ENCODE data around the gene ELOVL1.
A peak's percentile ranks its signal among the peaks of the same experiment; 100 is the strongest.

The ELOVL1 gene

DNA sequence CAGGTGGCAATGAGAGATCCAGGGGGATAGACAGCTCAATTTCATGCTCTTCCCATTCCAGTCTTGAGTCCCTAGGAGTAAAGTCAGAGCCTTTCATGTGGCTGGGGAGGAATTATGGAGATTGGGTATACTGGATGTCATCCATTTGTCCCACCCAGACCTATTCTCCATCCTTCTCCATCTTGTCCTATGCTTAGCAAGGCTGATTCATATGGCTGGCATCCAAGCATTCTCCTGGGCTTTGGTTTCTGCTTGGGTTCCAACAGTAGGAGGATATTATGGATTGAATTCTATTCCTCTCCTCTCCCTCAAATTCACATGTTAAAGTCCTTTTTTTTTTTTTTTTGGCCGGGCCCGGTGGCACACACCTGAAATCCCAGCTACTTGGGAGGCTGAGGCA, 12.9 kb downstream of the ELOVL1 start:
- DNase-seq (ENCODE audit: low read depth in 2 of 2), result no peak

DNA sequence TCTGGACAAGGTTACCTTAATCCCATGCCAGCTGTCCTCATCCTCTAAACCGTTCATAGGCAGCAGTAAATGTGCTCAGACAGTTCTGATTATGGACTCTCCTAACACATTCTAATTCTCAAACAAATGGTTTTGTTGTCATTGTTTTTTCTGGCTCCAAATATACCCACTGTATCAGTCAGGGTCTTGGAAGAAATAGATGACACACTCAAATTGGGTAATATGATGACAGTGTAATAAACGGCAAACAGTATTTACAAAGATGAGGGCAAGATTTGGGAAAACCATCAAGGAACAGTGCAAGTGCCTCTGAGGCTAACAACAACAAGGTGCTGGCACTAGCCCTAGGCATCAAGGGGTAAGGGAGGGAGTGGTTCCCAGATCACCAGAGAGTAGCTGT, 13.3 kb downstream of the ELOVL1 start:
- DNase-seq (ENCODE audit: low read depth in 2 of 2), result no peak

DNA sequence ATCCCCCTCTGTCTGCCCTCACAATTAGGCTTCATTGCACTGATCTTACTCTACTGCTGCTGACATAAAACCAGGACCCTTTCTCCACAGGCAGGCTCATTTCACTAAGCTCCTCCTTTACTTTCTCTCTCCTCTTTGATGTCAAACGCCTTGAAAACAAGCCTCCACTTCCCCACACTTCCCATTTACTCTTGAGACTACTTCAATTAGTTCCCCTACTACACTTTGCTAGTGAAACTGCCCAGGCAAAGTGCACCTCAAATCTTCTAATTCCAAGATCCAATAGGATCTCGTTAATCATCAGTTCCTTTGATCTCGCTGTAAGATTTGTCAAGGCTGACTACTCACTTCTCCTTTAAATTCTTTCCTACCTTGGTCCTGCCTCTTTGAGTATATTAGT, 14.9 kb downstream of the ELOVL1 start:
- no peak for DNase-seq (ENCODE audit: low read depth in 2 of 2)

DNA sequence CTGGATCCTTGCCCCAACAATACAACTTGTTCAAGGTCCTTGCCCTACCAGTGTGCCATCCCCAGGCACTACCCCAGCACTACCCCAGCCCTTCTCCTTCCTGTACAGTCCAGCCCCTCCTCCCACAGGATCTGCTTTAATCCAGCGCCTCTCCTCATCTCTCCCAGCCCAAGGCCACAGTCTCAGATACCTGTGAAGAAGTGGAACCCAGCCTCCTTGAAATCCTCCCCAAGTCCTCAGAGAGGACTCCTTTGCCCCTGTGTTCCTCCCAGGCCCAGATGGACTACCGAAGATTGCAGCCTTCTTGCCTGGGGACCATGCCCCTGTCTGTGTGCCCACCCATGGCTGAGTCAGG, 15.5 kb downstream of the ELOVL1 start:
- DNase-seq (ENCODE audit: low read depth in 2 of 2), result no peak

DNA sequence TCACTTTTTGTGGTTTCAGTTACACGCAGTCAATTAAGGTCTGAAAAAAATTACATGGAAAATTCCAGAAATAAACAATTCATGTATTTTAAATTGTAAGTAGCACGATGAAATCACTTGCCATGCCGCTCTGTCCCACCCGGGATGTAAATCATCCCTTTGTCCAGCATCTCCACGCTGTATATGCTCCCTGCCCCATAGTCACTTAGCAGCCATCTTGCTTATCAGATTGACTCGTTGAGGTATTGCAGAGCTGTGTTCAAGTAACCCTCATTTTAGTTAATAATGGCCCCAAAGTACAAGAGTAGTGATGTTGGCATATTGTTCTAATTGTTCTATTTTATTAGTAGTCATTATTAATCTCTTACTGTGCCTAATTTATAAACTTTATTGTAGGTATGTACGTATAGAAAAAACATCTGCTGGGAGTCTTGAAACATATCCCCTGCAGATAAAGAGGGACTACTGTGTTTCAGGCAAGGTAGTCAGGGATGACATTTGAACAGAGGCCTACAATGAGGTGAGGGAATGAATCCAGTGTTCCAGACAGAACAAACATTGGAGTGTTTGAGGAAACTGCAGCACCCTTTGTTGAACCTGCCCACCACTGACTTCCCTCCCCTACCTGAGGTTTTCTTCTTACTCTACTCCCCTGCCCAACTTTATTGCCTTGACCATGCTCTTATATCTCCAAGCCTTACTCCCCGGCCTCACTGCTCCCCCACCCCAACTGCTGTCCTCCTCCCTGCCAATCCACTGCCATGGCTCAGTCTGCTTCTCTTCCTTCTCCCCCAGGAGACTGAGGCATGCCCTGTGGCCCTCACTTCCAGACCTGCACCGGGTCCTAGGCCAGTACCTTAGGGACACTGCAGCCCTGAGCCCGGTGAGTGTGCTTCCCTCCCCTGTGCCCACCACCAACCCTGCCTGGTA, 16.1 kb downstream of the ELOVL1 start:
- DNase-seq (ENCODE audit: low read depth in 2 of 2), result no peak

DNA sequence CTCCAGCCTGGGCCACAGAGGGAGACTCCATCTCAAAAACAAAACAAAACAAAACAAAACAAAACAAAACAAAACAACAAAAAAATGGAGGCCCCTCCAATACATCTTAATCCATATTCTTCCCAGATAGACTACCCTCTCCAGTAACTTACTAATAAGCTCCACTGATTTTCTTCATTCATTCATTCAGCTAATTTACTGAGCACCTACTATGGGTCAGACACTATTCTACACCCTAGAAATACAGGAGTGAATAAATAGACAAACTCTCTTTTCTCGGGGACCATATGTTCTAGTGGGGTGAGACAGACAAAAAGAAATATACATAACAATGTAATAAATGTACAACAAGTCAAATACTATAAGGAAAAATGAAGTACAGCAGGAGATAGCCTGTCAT, 16.8 kb downstream of the ELOVL1 start:
- DNase-seq (ENCODE audit: low read depth in 2 of 2), result no peak

DNA sequence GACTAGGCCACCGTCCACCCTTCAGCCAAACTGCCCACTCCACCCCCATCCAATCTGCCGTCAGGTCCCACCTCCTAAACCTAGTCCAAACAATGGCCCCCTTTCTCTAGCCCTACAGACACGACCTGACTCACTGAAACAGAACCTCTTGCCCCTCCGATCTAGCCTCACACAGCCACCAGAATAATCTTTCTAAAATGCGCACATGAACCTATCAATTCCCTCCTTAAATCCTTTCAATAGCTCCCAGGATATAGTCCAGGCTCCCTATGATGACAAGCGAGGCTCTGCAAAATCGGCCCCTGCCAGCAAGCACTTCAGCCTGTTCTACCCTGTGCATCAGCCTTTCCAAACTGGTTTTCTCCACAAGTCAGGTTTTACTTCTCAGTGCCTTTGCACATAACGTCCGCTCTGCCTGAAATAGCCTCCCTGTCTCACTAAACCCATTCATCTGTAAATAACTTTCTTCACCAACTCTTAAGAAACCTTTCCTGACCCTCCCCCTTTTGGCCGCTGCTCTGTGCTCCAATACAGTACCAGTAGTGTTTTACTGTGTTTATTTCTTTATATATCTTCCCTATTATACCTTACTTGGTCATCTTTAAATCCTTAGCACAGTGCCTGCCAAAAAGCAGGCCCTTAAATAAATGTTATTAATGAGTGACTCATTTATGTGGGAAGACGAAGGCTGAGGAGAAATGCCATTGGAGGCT, 18.1 kb downstream of the ELOVL1 start:
- peak; percentile 44 to 55 for DNase-seq (ENCODE audit: low read depth in 2 of 2)

DNA sequence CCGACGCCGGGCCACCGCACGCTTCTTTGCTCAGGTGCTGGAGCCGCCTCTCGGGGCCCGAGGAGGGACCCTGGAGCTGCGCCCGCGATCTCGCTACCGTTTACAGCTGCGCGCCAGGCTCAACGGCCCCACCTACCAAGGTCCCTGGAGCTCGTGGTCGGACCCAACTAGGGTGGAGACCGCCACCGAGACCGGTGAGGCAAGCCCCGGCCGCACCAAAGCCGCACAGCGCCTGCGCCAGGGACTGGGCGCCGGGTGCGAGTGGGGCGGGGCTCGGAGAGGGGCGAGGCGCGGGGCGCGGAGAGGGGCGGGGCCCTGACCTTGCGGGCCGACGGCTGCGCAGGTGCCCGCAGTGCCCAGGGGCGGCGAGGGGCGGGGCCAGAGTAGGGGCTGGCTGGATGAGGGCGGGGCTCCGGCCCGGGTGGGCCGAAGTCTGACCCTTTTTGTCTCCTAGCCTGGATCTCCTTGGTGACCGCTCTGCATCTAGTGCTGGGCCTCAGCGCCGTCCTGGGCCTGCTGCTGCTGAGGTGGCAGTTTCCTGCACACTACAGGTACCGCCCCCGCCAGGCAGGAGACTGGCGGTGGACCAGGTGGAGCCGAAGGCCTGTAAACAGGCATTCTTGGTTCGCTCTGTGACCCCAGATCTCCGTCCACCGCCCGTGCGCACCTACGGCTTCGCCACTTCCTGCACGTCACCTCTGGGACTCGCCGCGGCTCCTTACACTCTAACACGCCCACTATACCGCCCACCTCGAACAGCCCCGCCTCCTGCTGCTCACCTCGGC, 18.8 kb downstream of the ELOVL1 start:
- DNase-seq (ENCODE audit: low read depth in 2 of 2), result no peak

DNA sequence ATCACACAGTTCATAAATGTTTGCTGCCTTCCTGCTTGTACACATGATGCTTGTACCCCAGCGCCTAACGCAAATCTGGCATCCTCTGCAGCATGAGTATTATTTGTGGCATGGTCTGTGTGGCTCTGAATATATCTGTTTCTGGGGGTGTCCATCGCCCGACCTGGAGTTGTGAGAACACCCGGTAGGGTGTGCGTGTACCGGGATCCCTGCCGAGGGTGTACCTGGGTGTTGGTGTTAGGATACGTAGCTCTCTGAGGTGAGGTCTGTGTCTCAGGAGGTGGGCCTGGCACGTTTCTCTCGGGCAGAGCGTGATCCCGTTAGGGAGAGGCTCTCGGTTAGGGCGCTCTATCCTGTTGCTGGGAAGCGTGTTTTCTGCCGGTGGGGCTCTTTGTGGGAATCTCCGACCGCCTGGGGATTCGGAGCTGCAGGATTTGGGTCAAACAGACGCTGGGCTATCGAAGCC, 19.4 kb downstream of the ELOVL1 start:
- no peak for DNase-seq (ENCODE audit: low read depth in 2 of 2)

DNA sequence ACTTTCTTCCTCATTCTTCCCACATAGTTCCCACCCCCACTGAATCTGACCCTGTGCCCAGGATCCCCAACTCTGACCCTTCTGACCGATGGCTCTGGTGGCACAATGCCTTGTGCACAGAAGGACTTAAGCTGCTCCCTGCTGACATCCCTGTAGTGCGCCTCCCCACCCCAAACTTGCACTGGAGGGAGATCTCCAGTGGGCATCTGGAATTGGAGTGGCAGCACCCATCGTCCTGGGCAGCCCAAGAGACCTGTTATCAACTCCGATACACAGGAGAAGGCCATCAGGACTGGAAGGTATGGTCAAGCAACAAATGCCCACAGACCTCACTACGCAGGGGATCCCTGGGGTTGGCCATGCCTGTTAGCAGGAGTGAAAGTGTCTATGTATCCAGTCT, 21.2 kb downstream of the ELOVL1 start:
- no peak for DNase-seq (ENCODE audit: low read depth in 2 of 2)

DNA sequence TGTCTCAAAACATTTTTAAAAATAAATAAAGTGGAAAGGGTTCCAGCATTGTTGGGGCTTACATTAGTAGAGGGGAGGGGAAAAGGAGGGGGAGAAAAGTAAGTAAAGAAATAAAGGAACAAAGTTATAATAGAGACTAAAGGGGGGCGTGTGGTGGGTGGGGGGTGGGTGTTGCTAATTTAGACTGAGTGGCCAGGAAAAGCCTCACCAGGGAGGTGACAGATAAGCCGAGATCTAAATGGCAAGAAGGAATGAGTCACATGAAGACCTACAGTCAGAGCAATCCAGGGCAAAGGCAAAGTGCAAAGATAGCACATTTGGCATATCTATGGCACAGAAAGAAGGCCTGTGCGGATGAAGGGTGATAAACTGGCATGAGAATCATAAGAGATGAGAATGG, 22.7 kb downstream of the ELOVL1 start:
- no peak for DNase-seq (ENCODE audit: low read depth in 2 of 2)

DNA sequence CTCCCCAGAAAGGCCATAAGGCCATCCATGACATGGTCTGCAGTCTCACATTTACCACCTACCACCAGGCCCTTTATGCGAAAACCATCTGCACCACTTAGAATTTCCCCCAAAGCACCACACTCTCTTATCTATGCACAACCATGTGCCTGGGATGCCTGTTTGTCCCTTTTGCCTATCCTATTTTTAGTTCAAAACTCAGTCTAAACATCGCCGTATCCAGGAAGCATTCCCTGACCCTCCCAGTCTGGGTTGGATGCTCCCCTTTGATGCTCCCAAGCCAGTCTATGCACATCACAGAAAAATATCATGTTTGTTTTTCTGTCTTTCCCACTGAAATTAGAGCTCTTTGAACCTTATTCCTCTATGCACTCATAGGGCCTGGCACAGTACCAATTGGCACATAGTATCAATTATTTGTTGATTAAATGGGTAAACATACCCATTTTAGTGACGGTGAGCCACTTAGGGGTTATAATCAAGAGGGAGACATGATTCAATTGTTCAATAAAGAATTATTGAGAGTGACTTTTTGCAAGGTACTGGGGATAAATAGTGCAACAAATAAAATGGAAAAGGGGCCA, 23.5 kb downstream of the ELOVL1 start:
- DNase-seq (ENCODE audit: low read depth in 2 of 2), result no peak

DNA sequence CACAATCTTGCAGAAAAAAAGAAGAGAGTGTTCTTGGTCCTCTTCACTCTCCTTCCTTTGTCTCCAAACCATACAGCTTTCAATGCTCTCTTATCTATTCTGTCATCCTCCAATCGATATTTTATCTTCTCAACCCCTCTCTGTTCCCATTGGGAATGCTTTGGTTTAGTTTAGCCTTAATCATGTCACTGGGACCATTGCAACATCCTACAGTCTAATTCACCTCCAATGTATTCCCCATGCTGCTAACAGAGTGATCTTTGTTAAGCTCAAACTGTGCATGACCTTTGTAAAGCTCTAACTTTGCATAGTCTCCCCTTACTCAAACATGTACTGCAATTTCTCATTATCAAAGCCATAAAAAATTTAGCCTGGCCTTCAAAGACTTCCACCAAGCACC, 27.3 kb downstream of the ELOVL1 start:
- DNase-seq (ENCODE audit: low read depth in 2 of 2), result no peak

DNA sequence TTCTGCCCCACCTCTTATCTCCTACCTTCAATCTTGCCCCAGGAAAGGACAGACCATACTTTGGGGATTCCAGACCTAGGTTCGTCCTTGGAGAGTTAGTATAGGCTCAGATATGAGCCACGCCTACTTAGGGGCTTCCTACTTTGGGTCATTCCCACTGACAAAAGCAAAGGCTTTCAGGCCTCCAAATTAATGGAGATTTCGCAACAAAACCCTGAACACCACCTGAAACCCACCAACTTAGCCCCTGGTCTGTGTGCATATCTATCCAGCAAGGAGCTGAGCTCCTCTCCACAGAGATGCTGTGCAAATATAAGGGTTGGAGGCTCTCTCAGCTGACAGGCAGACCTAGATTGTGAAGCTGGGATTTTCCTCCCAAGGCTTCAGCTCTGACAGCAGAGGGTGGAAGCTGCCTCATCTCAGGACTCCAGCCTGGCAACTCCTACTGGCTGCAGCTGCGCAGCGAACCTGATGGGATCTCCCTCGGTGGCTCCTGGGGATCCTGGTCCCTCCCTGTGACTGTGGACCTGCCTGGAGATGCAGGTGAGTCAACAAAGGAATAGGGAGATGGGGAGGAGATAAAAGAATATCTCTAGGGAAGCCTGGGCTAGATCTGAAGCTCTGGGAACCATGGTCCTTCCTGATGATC, 28.1 kb downstream of the ELOVL1 start:
- DNase-seq (ENCODE audit: low read depth in 2 of 2), result no peak

DNA sequence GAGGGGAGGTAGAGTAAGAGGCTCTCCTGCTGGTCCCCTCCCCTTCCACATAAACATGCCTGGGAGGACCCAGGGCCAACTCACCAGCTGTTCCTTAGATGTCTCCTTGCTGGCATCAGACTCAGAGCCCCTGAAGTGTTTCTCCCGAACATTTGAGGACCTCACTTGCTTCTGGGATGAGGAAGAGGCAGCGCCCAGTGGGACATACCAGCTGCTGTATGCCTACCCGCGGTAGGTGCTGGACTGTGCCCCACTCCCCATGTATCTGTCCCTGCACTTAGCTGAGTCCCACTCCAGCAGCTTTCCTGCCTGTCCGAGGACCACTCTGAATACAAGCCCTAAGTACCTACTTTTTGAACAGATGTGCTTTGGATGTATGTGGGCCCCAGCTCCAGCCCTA, 29.8 kb downstream of the ELOVL1 start:
- no peak for DNase-seq (ENCODE audit: low read depth in 2 of 2)

DNA sequence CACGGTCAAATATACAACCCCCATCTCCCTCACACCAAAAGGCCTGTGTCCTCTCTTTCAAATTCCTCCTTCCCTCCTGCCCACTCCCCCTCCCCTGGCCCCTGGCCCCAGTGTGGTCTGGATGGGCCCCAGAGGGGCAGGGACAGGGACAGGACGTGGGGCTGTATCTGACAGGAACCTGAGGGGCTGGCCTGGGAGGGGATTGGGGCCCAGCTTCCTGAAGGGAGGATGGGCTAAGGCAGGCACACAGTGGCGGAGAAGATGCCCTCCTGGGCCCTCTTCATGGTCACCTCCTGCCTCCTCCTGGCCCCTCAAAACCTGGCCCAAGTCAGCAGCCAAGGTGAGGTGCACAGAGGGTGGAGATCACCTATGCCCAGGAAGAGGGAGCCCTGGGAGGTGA, 30.2 kb downstream of the ELOVL1 start, which contains the start of gene MPL:
MPL (plus strand) TSS at position 231 of the 400 bp plus-strand sequence; CDS start at position 262, 31 bp downstream.
- DNase-seq (ENCODE audit: low read depth in 2 of 2), result no peak

DNA sequence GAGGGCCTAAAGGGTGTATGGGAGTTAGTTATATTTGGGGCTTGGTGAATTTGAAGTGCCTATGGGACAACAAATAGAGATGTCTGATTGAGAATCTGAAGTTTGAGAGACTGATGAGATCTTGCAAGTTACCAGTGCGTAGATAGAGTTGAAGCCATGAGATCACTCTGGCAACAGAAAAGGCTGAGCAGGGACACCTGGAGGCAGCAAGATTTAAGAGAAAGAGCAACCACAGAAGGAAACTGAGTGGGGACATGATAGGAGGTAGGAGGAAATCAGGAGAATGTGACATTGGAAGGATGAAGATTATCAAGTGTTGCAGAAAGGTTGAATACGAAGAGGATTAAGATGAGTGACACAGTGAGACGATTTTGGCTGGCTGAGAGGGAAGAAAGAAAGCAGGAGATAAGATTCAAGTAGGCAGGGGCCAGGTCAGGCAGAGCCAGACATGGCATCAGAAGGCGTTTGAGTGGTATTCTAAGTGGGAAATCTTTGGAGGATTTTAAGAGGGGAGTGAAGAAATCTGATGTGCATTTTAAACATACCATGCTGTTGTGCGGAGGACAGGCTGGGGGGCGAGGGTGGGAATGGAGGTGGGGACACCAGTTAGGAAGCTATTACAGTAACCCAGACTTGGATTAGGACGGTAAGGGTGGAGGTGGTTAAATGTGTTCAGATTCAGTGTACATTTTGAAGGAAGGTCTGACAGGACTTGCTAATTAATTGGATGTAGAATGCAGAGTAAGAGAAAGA, 33.2 kb downstream of the ELOVL1 start:
- no peak for DNase-seq (ENCODE audit: low read depth in 2 of 2)

DNA sequence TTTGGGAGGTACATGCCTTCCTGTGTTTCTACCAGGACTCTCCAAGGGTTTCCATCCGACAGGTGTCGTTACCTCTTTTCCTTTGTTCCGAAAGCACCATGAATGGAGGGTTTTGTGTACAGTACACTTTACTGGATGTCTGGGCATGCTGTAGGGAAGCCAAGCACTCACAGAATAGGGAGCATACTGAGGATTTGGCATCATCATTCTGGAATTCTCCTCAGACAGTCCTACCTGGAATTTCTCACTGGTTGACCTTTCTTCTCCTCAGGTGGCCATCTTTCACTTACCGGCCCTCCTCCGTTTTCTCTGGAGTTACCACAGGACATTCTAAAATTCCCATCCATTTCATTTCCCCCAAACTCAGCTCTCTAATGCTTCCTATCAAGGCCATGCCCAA, 36.1 kb downstream of the ELOVL1 start:
- no peak for DNase-seq (ENCODE audit: low read depth in 2 of 2)

DNA sequence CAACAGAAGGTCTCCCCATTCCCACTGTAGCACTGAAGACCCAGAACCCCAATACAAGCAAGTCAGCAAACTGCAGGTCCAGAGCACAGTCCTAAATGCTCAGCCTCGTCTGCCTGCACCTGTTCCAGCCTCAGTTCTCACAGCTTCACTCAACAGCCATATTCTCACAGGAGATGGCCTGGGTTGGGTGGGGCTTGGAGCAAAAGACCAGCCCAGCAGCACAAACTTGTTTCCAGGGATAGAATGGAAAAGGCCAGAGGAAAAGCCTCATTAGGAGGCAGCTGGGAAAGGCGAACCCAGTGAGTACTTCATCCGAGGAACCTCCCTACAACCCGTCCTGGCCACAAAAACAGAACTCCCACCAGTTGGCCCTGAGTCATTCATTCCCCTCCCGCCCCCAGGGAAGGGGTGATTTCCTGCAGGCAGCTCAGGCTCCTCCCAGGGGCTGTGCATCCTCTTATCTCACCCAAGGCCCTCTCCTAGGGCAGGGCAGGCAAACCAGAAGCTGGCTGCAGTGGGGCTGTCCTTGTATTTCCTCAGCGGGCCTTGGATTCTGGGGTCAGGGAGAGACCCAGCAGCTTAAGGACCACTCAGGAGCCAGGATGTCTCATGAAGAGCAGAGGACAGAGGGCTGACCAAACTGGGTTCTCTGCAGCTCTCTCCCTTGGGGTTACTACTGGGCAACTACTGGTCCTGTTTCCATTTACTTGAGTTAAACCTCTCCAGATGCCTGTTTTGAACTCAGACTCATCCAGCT, 37.6 kb downstream of the ELOVL1 start:
- peak; percentile 44 to 45 for DNase-seq (ENCODE audit: low read depth in 2 of 2)

Measured in fibroblast of skin of left biceps (primary cell).